DND-41 (cell line): ENCODE results near the gene RFPL1.
A peak's percentile ranks its signal among the peaks of the same experiment; 100 is the strongest.
"Not testable (repeated sequence)": the region's sequence is repeated elsewhere in the genome, so short reads cannot be mapped to it uniquely, and the experiment has no call there.

Experiments used
- ATAC-seq: fragments of 200-7000 bp; cut with Tn5 transposase; 3 replicates; pipeline ENCODE4 v1.9.1; 2021; ENCODE audit warnings: low read depth; ENCODE audit not compliant: insufficient read depth
- DNase-seq: peaks from one replicate; pipeline ENCODE4 v3.0.0-alpha.2; 2020
- H2AFZ ChIP-seq: 2 replicates; pipeline ENCODE4 v1.6.0; 2012; ENCODE audit warnings: low read depth, low read length
- H3K27ac ChIP-seq: 2 replicates; pipeline ENCODE4 v1.5.1; 2012; ENCODE audit warnings: low read length, inconsistent platforms
- H3K27me3 ChIP-seq: fragments of 200-600 bp; sonication (generic); 2 replicates; pipeline ENCODE4 v1.6.0; 2012; ENCODE audit warnings: low read length, mild to moderate bottlenecking, inconsistent platforms; ENCODE audit not compliant: insufficient read depth, poor library complexity
- H3K36me3 ChIP-seq: 2 replicates; pipeline ENCODE4 v1.5.1; 2012; ENCODE audit warnings: low read length, inconsistent platforms; ENCODE audit not compliant: insufficient read depth
- H3K4me1 ChIP-seq: 2 replicates; pipeline ENCODE4 v1.5.1; 2012; ENCODE audit warnings: mild to moderate bottlenecking, low read length; ENCODE audit not compliant: insufficient read depth
- H3K4me2 ChIP-seq: 2 replicates; pipeline ENCODE4 v1.6.0; 2012; ENCODE audit warnings: mild to moderate bottlenecking, moderate library complexity, low read length, inconsistent platforms; ENCODE audit not compliant: insufficient read depth
- H3K4me3 ChIP-seq, 2 experiments: fragments of 200-600 bp in 1 of 2; shearing (Covaris generic) in 1 of 2; 2 replicates each; pipeline ENCODE4 v1.5.1; 2012 to 2016; ENCODE audit warnings: inconsistent platforms in 2 of 2, low read length in 2 of 2, mild to moderate bottlenecking in 2 of 2, low read depth in 1 of 2, moderate library complexity in 1 of 2
- H3K79me2 ChIP-seq: 2 replicates; pipeline ENCODE4 v1.6.0; 2012; ENCODE audit warnings: low read length, inconsistent platforms; ENCODE audit not compliant: insufficient read depth
- H3K9ac ChIP-seq: 2 replicates; pipeline ENCODE4 v1.6.0; 2012; ENCODE audit warnings: low read depth, mild to moderate bottlenecking, inconsistent platforms, low read length, moderate library complexity
- H3K9me3 ChIP-seq: 2 replicates; pipeline ENCODE4 v1.5.1; 2012; ENCODE audit warnings: low read length, moderate library complexity, mild to moderate bottlenecking, inconsistent platforms; ENCODE audit not compliant: insufficient read depth, severe bottlenecking
- H4K20me1 ChIP-seq: 2 replicates; pipeline ENCODE4 v1.6.0; 2012; ENCODE audit warnings: low read length; ENCODE audit not compliant: insufficient read depth
- EZH2 ChIP-seq: IDR thresholded peaks from 3 replicates; pipeline ENCODE4 v1.6.1; 2012; ENCODE audit warnings: borderline replicate concordance, low read depth, mild to moderate bottlenecking, moderate library complexity, low read length, inconsistent platforms; ENCODE audit not compliant: severe bottlenecking
- TF ChIP-seq, protein P1 (sequence below): IDR thresholded peaks from 2 replicates; pipeline ENCODE4 v1.5.1; 2012; ENCODE audit warnings: borderline replicate concordance, low read length, moderate library complexity, mild to moderate bottlenecking; ENCODE audit not compliant: poor library complexity, severe bottlenecking; ENCODE audit errors: extremely low read depth

RFPL1 gene

GRCh38 chr22:29412772-29413171 is 25.6 kb upstream of the RFPL1 start:
- not testable (repeated sequence) for H3K9me3 ChIP-seq, H3K27me3 ChIP-seq, H2AFZ ChIP-seq, H3K36me3 ChIP-seq, H4K20me1 ChIP-seq, H3K9ac ChIP-seq, H3K4me2 ChIP-seq, H3K79me2 ChIP-seq, H3K4me3 ChIP-seq, H3K27ac ChIP-seq
- peak; percentile 30 for DNase-seq
- ATAC-seq, result peak; percentile 70
- peaks cover 21% of the 10 kb centered on the region for H3K4me1 ChIP-seq
- TF ChIP-seq, protein P1, sequence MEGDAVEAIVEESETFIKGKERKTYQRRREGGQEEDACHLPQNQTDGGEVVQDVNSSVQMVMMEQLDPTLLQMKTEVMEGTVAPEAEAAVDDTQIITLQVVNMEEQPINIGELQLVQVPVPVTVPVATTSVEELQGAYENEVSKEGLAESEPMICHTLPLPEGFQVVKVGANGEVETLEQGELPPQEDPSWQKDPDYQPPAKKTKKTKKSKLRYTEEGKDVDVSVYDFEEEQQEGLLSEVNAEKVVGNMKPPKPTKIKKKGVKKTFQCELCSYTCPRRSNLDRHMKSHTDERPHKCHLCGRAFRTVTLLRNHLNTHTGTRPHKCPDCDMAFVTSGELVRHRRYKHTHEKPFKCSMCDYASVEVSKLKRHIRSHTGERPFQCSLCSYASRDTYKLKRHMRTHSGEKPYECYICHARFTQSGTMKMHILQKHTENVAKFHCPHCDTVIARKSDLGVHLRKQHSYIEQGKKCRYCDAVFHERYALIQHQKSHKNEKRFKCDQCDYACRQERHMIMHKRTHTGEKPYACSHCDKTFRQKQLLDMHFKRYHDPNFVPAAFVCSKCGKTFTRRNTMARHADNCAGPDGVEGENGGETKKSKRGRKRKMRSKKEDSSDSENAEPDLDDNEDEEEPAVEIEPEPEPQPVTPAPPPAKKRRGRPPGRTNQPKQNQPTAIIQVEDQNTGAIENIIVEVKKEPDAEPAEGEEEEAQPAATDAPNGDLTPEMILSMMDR, result peak; percentile 62

- H3K4me3 ChIP-seq, result peak overlapping the region; percentile 14 to 62; a peak in 3 of 4 replicates
- peaks cover 21% of the 10 kb centered on the region for H3K4me1 ChIP-seq
- H3K27me3 ChIP-seq, H4K20me1 ChIP-seq, H3K9me3 ChIP-seq, H3K36me3 ChIP-seq, H3K79me2 ChIP-seq: not testable (repeated sequence)
- DNase-seq, result peak; percentile 78
- H3K4me2 ChIP-seq, result peak overlapping the region; percentile 75
- H3K9ac ChIP-seq, result peak overlapping the region; percentile 62
- peak overlapping the region; percentile 91 for H2AFZ ChIP-seq
- H3K27ac ChIP-seq, result peak overlapping the region; percentile 83
- peak; percentile 83 for ATAC-seq
These were observed 23.3 kb upstream of the RFPL1 start for GRCh38 chr22:29414951-29415591.

DNA sequence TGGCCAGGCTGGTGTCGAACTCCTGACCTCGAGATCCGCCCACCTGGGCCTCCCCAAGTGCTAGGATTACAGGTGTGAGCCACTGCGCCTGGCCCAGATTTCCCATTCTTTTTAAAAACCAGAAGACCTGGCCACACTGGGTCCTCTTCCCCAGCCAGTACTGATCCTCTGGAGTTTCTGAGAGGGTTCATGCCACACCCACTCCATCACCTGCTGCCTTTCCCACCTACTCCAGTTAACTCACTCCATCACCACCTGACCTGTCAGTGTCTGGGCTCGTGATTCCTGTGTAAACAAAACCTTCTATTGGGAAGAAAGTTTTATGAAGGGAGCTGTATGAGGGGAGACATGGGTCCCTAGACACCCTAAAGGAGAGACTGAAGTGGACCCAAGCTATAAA is 19.7 kb upstream of the RFPL1 start:
- H3K4me1 ChIP-seq, result peaks cover 21% of the 10 kb centered on the region
- not testable (repeated sequence) for H3K4me2 ChIP-seq, H3K36me3 ChIP-seq, H3K27me3 ChIP-seq, H3K4me3 ChIP-seq, H3K9me3 ChIP-seq, H3K27ac ChIP-seq, H2AFZ ChIP-seq, ATAC-seq, DNase-seq, H3K9ac ChIP-seq, H3K79me2 ChIP-seq, H4K20me1 ChIP-seq

DNA sequence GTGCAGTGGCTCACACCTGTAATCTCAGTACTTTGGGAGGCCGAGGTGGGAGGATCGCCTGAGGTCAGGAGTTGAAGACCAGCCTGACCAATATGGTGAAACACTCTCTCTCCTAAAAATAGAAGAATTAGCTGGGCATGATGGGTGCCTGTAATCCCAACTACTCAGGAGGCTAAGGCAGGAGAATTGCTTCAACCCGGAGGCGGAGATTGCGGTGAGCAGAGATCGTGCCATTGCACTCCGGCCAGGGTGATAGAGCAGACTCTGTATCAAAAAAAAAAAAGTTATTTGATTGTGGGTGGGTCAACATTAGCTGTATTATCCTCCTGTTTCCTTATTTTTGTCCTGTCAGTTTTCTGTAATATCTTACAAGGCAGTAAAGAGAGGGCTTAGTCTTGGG is 11.9 kb upstream of the RFPL1 start:
- no peak for DNase-seq

More for the DNA sequence above, 11.9 kb upstream of the RFPL1 start:
- no peak overlapping the region for H3K27ac ChIP-seq
- H3K9me3 ChIP-seq, result no peaks in the 10 kb centered on the region
- no peak overlapping the region for H3K9ac ChIP-seq
- H3K4me1 ChIP-seq, result no peaks in the 10 kb centered on the region
- H3K4me2 ChIP-seq, result no peak overlapping the region
- H2AFZ ChIP-seq, result no peak overlapping the region
- TF ChIP-seq, protein P1, result no peak
- no peak for TF ChIP-seq EZH2
- no peak for ATAC-seq
- H3K4me3 ChIP-seq, result no peak overlapping the region
- peaks cover 14% of the 10 kb centered on the region for H3K27me3 ChIP-seq
- no peaks in the 10 kb centered on the region for H4K20me1 ChIP-seq
- H3K79me2 ChIP-seq, result no peaks in the 10 kb centered on the region
- no peaks in the 10 kb centered on the region for H3K36me3 ChIP-seq
